ENCODE results near the gene ZFP36L1. TPM values are rescaled to one million over a fixed set of nuclear protein-coding genes. Genes with fewer than 3 reads are reported as not detected.

ZFP36L1 gene
- total and polyA plus RNA-seq, 2 of the 13 experiments (the other 11 are each of a cell fraction or from before 2014, with no cell fraction given): 7.4 to 10.2 TPM

DNA sequence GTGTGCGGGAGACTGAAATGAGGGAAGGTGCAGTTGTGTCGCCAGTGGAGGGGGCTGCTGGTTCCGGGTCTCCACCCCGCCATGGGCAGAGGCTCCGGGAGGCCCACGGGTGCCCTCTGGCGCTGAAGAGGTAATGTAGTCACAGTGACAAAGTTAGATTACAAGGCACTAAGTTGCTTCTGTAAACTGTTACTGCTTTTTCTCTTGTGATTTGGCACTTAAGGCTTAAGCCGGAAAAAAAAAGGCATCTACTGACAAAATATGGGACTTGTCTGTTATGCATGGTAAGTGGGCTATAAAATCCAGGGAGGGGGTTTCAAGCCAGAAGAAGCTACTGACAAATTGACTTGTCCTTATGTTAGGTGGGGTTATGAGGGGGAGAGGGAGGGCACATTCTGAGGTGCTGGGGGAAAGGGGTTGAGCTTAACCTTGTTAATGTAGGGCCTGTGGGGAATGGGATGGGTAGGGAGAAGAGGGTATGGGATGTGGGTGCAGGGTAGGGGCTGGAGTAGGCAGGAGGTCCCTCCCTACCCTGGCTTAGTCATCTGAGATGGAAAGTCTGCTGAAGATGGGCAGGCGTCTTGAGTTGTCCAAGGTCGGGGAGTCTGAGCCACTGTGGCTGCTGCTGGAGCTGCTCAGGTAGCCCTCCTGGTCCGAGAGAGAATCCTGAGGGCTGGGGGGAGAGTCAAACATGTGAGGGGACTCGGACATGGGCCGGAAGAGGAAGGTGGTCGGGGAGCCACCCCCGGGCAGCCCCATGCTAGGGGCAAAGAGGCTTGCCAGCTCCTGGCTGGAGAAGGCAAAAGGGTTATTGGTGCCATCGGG is 3.7 kb downstream of the ZFP36L1 start:
- Histone ChIP-seq H3K4me3 (replicated peaks in 1 of 3; ENCODE audit: insufficient read depth in 1 of 3, low read depth in 2 of 3, low read length in 3 of 3) (peak overlapping the region; percentile 93 to 98 (median 94); a peak in 5 of 6 replicates), H3K27ac (ENCODE audit: extremely low read length, insufficient read depth, low read length) (peak overlapping the region; percentile 98), H3K9me3 (ENCODE audit: low read length) (no peaks in the 10 kb centered on the region), H3K79me2 (ENCODE audit: insufficient read depth, low read length) (peaks cover 49% of the 10 kb centered on the region), H3K4me2 (ENCODE audit: low read depth, low read length) (peak overlapping the region; percentile 96), H2AFZ (ENCODE audit: low read length) (no peak overlapping the region), H3K9ac (ENCODE audit: insufficient read depth, low read depth, low read length) (peak overlapping the region; percentile 97), H3K4me1 (ENCODE audit: insufficient read depth, low read length) (peaks cover 67% of the 10 kb centered on the region), H3K36me3 (replicated peaks in 1 of 2; ENCODE audit: control insufficient read depth in 1 of 2, insufficient read depth in 2 of 2, low read length in 2 of 2) (peaks cover 6 to 27% of the 10 kb centered on the region in 2 experiments), H3K27me3 (ENCODE audit: control insufficient read depth in 1 of 2, insufficient read depth in 2 of 2, low read length in 2 of 2) (no peaks in the 10 kb centered on the region; a peak in 1 of 5 replicates), H4K20me1 (ENCODE audit: insufficient read depth, low read length) (peaks cover 33% of the 10 kb centered on the region)
- WGBS (ENCODE audit: low lambda C conversion rate): 47% methylated on average over 16 of the region's 16 CpGs
- DNase-seq (ENCODE audit: low spot score) (peak; percentile 75), ATAC-seq (peak; percentile 21), FAIRE-seq (peak; percentile 47)
- no TSS peak for BruUV-seq (replicated peaks)
- ChIA-PET POLR2A (interaction anchor here (0.9 to 6.9 kb wide), 7 partner anchors 8 to 74 kb away, joined by 3 to 244 read pairs (median 33); no protein-coding TSS in a partner anchor), CTCF (ENCODE audit: low intra/inter-chr PET ratio, low total read pairs) (interaction anchor here (0.6 to 3.1 kb wide), 6 partner anchors 10 to 845 kb away, joined by 3 to 42 read pairs (median 10); no protein-coding TSS in a partner anchor)
- in situ Hi-C loops (cut with HindIII; ENCODE audit: extremely low pct_ligation_motif_present, low pct_unique_long_range_greater_than_20kb) (no loop called here), intact Hi-C loops (cut with micrococcal nuclease; ENCODE audit: unreplicated experiment) (loop anchor here (1.0 to 10.0 kb wide), 4 partner anchors 73 to 541 kb away; no protein-coding TSS in a partner anchor)
- TF ChIP-seq, protein P1, sequence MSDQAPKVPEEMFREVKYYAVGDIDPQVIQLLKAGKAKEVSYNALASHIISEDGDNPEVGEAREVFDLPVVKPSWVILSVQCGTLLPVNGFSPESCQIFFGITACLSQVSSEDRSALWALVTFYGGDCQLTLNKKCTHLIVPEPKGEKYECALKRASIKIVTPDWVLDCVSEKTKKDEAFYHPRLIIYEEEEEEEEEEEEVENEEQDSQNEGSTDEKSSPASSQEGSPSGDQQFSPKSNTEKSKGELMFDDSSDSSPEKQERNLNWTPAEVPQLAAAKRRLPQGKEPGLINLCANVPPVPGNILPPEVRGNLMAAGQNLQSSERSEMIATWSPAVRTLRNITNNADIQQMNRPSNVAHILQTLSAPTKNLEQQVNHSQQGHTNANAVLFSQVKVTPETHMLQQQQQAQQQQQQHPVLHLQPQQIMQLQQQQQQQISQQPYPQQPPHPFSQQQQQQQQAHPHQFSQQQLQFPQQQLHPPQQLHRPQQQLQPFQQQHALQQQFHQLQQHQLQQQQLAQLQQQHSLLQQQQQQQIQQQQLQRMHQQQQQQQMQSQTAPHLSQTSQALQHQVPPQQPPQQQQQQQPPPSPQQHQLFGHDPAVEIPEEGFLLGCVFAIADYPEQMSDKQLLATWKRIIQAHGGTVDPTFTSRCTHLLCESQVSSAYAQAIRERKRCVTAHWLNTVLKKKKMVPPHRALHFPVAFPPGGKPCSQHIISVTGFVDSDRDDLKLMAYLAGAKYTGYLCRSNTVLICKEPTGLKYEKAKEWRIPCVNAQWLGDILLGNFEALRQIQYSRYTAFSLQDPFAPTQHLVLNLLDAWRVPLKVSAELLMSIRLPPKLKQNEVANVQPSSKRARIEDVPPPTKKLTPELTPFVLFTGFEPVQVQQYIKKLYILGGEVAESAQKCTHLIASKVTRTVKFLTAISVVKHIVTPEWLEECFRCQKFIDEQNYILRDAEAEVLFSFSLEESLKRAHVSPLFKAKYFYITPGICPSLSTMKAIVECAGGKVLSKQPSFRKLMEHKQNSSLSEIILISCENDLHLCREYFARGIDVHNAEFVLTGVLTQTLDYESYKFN (CRISPR knock-in tag; conservative IDR thresholded peaks at IDR 0.05): 0 out of 2 replicates have a peak, but pooled peaks have one; percentile 11
- peak; percentile 53; the same call in 1 of the 2 replicates for TF ChIP-seq GATAD2A (CRISPR knock-in tag; IDR thresholded peaks at IDR 0.05)
- 0 out of 4 replicates have a peak, but pooled peaks of 1 of the 2 experiments have one; percentile 34 for TF ChIP-seq KLF16 (CRISPR knock-in tag; IDR thresholded peaks at IDR 0.05)
- 0 out of 2 replicates have a peak, but pooled peaks have one; percentile 64 for TF ChIP-seq ZC3H4 (CRISPR knock-in tag; IDR thresholded peaks at IDR 0.05; ENCODE audit: borderline replicate concordance)
- TF ChIP-seq GABPB1 (CRISPR knock-in tag; IDR thresholded peaks at IDR 0.05): peak; percentile 45
- TF ChIP-seq ELF3 (CRISPR knock-in tag; IDR thresholded peaks at IDR 0.05): peak; percentile 74
- TF ChIP-seq FOSL2 (CRISPR knock-in tag; IDR thresholded peaks at IDR 0.05): peak; percentile 56
- TF ChIP-seq, protein P2, sequence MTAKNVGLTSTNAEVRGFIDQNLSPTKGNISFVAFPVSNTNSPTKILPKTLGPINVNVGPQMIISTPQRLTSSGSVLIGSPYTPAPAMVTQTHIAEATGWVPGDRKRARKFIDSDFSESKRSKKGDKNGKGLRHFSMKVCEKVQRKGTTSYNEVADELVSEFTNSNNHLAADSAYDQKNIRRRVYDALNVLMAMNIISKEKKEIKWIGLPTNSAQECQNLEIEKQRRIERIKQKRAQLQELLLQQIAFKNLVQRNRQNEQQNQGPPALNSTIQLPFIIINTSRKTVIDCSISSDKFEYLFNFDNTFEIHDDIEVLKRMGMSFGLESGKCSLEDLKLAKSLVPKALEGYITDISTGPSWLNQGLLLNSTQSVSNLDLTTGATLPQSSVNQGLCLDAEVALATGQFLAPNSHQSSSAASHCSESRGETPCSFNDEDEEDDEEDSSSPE (CRISPR knock-in tag; IDR thresholded peaks at IDR 0.05): 0 out of 2 replicates have a peak, but pooled peaks have one; percentile 22
- TF ChIP-seq LCORL (IDR thresholded peaks at IDR 0.05): no peak
- TF ChIP-seq LCORL (CRISPR knock-in tag; IDR thresholded peaks at IDR 0.05): 0 out of 2 replicates have a peak, but pooled peaks have one; percentile 34
- TF ChIP-seq SALL1 (CRISPR knock-in tag; IDR thresholded peaks at IDR 0.05): peak; percentile 54; the same call in 1 of the 2 replicates
- TF ChIP-seq NR2F6 (IDR thresholded peaks at IDR 0.05): no peak
- peak; percentile 46 for TF ChIP-seq NR2F6 (CRISPR knock-in tag; IDR thresholded peaks at IDR 0.05)
- TF ChIP-seq ZBTB20 (CRISPR knock-in tag; IDR thresholded peaks at IDR 0.05; ENCODE audit: borderline replicate concordance, low read depth): 0 out of 2 replicates have a peak, but pooled peaks have one; percentile 25
- peak; percentile 63 for TF ChIP-seq YY1 (IDR thresholded peaks at IDR 0.05; ENCODE audit: insufficient read depth, insufficient replicate concordance, low read depth, low read length)
- peak; percentile 42; the same call in 1 of the 2 replicates for TF ChIP-seq FOXA3 (CRISPR knock-in tag; IDR thresholded peaks at IDR 0.05)
- TF ChIP-seq ZNF431 (CRISPR knock-in tag; IDR thresholded peaks at IDR 0.05; ENCODE audit: borderline replicate concordance, low read depth): peak; percentile 52; the same call in 1 of the 2 replicates
- 0 out of 2 replicates have a peak, but pooled peaks have one; percentile 9 for TF ChIP-seq BHLHE40 (IDR thresholded peaks at IDR 0.05; ENCODE audit: low read length)
- TF ChIP-seq ZNF263 (CRISPR knock-in tag; IDR thresholded peaks at IDR 0.05): no peak
- TF ChIP-seq CEBPG (CRISPR knock-in tag; IDR thresholded peaks at IDR 0.05): peak; percentile 30; the same call in 1 of the 2 replicates
- TF ChIP-seq XRCC5 (optimal IDR thresholded peaks at IDR 0.05; ENCODE audit: low read length): peak; percentile 43

All from HepG2 (cell line).